D721Med (cell line): ENCODE data around the gene RALB.

ENCODE experiments used
- DNase-seq: peaks from one replicate; pipeline ENCODE4 v3.0.0; 2011; ENCODE audit warnings: low spot score; ENCODE audit not compliant: insufficient read length
- FAIRE-seq: peaks from 2 replicates; lab custom pipeline; 2011; peaks lifted over from hg19 to GRCh38; lab: Jason Lieb, UNC
- TF ChIP-seq, protein P1 (sequence below): IDR thresholded peaks from 2 replicates; pipeline ENCODE4 v1.5.1; 2012; ENCODE audit warnings: mild to moderate bottlenecking, control low read depth; ENCODE audit not compliant: insufficient read depth; ENCODE audit errors: missing control alignments

RALB gene

DNA sequence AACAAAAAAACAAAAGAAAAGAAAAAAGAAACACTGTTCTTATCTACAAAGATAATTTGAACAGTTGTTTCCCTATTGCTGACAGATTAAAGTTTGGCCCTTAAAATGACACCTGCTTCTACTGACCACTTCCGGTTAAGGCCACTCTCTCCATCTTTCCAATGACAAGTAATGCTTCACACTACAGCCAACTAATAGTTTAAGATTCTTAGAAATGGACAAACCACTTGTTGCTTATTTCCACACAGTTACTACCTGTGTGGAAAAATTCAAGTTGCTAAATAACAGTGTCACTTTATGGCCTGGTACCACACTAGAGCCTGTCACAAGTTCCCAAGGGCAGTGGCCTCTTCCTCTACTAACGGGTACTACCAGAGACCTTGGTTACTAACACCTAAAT is 31.9 kb upstream of the RALB start:
- DNase-seq (no peak), FAIRE-seq (no peak)
- TF ChIP-seq, protein P1, sequence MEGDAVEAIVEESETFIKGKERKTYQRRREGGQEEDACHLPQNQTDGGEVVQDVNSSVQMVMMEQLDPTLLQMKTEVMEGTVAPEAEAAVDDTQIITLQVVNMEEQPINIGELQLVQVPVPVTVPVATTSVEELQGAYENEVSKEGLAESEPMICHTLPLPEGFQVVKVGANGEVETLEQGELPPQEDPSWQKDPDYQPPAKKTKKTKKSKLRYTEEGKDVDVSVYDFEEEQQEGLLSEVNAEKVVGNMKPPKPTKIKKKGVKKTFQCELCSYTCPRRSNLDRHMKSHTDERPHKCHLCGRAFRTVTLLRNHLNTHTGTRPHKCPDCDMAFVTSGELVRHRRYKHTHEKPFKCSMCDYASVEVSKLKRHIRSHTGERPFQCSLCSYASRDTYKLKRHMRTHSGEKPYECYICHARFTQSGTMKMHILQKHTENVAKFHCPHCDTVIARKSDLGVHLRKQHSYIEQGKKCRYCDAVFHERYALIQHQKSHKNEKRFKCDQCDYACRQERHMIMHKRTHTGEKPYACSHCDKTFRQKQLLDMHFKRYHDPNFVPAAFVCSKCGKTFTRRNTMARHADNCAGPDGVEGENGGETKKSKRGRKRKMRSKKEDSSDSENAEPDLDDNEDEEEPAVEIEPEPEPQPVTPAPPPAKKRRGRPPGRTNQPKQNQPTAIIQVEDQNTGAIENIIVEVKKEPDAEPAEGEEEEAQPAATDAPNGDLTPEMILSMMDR, result no peak

DNA sequence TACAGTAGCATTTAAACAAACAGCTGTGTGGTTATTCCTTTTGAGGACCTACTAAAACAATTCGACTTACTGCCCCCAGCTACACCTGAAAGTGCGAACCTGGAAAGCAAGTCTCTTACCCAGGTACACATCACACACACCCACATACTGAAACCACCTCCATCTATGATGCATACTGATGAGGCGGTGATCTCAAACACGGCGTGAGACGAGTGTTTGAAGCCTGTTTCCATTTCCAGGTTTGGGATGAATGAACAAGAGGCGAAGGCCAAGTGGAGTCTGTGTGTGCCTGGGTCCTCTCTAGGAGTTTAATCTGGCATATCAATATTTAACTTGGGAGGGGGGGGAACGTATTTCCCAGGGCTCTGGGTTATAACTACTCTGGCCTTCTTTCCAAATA is 31.0 kb upstream of the RALB start:
- FAIRE-seq, result no peak
- DNase-seq, result no peak
- TF ChIP-seq, protein P1, result no peak

DNA sequence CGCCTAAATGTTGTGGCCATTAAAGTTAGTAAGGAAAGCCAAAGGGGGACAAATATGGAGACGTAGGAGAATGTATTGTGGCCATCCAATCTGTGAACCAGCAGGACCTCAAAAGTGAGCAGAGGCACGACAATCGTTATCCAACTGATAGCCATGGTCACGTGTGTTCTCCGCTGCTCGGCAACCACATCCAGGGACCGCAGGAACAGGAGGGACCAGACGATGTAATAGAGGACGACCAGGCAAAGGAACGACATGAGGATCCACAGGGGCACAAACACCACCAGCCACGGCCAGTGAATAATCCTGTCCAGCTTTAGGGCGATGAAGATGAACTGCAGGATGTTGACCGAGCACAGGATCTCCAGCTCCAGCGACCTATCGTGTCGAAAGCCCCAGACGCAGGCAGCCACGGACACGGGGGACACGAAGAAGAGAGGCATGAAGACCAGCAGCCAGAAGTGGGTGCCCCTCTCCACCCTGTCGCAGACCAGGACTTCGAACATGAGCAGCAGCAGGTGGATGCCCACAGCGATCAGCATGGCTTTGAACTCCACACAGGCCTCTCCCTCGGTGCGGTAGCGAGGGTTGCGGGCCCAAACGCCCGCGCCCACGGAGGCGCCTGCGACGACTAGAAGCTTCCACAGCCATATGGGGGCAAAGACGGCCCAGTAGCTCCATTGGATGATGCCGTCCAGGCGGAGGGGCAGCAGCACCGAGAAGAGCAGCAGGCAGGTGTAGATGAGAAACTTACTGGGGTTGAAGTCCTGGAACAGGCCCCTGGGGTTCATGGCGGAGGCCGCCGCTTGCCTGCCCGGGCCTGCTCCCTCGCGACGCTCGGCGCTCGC is 30.2 kb upstream of the RALB start:
- DNase-seq (no peak), FAIRE-seq (no peak)
- TF ChIP-seq, protein P1, result no peak

DNA sequence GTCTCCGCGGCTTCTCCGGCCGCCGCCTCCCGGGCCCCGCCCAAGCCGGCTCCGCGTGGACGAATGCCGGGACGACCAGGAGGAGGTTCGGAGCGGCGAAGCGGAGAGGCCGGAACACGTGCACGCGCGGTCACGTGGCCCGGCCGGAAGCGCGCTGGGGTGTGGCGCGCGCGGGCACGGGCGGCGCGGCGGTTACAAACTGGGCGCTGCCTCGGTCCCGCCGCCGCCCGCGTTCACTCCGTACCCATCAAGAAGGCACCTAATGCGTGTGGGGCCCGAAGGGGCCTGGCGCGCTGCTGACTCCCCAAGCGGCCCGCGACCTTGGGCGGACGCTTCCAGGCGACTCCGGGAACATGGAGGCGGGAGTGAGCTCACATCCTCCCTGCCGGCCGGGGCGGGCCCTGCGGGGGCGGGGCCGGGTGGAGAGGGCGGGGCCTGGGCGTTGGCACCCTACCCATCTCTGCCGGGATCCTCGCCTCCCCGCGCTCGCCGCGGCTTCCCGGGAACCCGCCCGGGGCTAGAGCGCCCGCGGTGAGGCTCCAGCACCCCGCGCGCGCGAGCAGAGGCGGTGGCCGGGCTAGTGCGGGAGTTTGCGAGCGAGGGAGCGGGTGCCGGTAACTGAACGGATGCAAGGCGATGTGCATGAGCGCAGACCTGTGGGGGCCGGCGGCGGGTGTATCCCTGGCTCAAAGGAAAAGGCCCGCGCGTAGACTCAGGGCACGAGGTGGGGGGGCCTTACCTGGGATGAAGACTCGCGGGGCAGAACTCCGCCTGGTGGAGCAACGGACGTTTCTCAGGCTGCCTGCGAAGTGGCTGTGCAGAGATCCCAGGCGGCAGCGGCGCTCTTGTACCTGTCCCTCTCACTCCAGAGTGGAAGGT is 29.4 kb upstream of the RALB start, which contains the start of gene TMEM185B:
Gene TMEM185B (minus strand): TSS at position 367 of the 879 bp plus-strand sequence. CDS start 424 bp downstream, outside the sequence.
- TF ChIP-seq, protein P1, result no peak
- DNase-seq, result peak; percentile 83
- no peak for FAIRE-seq

DNA sequence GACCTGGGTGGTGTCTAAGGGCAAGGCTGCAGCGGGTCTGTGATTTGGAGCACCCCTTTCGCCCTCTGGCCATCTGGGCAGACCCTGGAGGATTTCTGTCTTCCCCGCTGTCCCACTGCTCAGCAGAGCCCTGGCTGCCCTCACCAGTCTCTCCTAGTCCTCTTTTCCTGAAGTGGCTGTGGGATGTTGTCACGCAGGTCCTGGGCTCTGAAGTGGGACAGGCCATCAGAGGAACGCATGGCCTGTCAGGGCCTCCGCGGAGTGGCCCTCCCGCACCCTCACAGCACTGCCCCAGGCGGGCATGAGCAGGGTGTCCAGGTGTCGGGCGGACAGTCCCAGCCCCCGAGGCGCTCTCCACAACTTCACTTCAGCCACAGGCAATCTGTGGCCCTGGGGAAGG is 28.4 kb upstream of the RALB start:
- FAIRE-seq (no peak), DNase-seq (no peak)
- TF ChIP-seq, protein P1, result no peak

DNA sequence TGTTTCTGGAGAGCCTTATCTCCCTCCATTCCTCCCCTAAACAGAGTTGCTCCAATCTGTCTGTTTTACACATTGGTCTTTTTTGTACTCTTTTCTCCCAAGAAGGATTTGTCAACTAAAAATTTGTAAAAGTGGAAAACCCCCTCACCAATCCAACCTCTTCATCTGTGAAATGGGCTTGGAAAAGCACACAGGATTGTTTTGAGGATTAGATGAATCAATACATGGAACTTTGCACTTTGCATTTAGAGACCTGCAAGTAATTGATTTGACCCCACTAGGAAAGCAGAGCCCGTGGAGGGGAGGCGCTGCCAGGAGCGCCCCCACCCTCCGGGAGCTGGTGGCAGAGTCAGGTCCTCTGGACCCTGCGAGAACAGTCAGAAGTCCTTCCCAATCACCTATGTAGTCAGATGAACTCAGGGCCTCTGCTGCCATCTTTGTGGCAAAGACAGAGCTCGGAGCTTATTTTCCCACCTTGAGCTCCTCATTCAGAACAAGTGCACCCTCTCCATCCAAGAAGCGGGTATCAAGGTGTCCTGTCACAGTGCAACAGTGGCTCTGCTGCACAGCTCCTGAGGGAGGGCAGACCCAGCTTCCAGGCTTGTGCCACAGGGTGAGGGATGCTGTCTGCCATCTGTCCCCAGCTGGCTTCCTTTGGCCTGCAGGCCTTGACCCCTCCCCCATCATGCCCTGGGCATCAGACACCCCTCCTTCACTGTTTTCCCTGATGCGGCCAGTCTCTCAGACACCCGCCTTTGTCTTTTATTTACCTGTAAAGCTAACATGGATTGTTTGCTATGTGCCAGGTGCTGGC is 27.7 kb upstream of the RALB start:
- TF ChIP-seq, protein P1, result no peak
- FAIRE-seq (no peak), DNase-seq (no peak)
